GM21576 (cell line): ENCODE measurements around the gene RPS27L.

ENCODE experiments used
- ATAC-seq: cut with Tn5 transposase; IDR thresholded peaks from one replicate; pipeline ENCODE4 v1.9.1; 2021; ENCODE audit warnings: mild to moderate bottlenecking, moderate library complexity; ENCODE audit not compliant: unreplicated experiment

The RPS27L gene

DNA sequence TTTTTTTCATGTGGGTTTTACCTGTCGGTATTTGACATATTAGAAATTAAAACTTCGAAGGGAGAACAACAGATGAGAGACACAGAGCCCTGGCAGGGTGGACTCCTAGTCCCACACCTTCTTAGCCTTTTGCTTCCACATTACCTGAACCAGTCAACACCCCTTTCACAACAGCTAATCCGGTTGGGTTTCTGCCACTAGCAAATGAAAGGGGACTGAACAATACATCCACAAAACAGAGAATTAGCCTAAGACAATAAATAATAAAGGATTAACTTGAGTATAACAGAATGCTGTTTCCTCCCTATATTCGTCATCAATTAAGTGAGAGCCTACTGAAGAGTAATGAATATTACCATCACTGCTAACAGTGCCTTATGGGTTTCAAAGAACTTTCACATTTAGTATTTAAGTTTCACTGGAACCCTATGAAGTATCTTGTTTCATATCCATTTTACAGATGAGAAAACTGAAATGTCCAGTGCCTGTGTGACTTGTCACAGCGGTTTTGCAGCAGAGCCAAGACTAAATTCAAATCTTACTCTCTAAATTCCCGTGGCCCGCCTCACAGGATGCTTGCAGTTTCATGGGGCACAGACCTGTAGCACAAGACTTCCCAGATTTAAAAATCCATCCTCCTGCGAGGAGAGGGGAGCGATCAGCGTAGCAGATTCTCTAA lies 31.1 kb upstream of the RPS27L start:
- no peak for ATAC-seq

DNA sequence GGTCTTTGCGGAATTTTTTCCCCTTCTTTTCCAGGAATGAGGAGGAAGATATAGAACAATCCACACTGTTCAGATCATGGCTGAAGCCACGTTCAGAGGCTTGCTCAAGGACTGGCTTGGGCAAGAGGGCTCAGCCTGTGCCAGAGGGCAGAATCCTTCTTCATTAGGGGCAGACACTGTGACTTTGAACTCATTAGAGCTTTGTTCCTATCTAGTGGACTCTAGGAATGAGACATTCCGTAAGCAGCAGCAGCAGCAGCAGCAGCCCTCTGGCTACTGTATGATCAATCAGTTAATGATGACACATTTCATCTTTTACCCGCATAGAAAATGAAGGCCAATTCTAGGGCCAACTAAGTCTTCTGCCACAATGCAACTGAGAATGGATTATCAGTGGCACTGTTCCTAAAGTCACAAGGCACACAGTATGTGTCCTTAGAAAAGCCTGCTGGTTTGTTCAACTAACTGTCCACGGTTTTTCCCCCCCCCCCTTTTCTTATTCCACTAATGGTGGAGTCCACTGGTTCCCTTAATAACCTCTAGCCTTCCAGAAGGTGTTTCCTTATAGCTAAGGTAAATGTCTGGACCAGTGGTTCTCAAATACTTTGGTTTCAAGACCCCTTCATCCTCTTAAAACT lies 30.4 kb upstream of the RPS27L start:
- ATAC-seq, result no peak

DNA sequence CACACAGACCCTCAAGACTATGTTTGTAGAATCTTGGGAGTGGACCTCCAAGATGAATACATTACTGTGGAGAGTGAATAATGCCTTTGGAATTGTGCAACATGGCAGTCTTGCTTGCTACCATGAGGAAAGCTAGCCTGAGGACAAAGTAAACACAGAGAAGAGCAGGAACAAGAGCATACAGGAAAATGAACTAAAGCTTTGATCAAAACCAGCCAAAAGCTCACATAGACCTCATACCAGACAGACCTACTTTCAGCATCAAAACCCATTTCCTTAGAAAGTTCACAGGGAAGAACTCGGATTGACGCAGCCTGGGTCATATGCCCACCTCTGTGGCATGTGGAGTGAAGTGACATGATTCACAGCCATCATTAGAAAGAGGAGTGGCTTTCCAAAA lies 28.8 kb upstream of the RPS27L start:
- ATAC-seq, result no peak

DNA sequence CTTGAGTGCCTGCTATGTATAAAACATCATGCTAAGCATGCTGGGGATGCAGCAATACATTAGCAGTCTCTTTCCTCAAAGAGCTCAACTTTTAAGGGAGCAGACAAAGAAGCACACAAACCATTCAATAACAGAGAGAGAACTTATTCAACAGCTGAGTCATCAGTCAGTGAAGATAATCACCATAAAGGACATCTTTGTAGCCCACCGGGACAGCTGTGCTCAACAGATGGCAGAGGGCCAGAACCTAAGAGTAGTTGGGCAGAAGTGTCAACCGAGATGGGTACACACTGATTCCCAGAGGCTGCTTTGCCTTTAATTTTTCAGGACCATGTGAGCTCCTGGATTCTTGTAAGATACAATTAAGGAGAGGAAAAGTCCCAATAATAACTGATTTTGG lies 27.9 kb upstream of the RPS27L start:
- no peak for ATAC-seq

DNA sequence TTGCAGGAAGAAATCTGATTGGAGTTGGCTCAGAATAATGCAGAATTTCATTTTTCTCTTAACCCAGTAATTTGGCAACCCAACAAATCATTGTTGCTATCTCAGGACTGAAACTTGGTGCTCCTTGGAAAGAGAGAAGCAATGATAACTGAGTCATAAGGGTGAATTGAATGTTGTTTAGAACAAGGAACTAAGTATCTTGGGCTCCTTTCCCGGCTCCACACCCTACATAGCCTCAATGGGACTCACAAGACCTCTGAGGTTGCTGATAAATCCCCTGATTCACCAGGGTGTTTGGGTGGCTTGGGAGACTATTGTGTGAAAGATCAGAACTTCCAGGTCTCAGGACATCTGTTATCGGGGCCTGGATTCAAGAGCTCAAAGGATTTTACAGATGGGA lies 24.4 kb upstream of the RPS27L start:
- ATAC-seq, result no peak

DNA sequence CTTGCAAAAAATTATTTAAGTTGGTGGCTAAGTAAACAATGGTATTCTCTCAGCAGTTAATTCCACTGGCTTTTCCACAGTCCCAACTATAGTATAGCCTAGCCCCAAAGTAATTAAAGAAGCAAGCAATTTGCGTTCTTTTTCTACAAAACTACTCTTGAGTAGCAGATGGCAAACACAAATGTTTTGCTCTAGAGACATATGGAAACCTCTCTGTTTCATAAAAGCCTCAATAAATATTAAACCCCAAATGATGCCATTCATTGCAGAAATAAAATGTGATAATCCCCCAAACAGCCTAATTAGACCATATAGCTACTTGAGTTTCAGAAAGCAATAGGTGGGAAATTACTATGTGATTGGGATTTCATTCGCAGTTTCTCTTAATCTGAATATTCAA lies 23.5 kb upstream of the RPS27L start:
- no peak for ATAC-seq

DNA sequence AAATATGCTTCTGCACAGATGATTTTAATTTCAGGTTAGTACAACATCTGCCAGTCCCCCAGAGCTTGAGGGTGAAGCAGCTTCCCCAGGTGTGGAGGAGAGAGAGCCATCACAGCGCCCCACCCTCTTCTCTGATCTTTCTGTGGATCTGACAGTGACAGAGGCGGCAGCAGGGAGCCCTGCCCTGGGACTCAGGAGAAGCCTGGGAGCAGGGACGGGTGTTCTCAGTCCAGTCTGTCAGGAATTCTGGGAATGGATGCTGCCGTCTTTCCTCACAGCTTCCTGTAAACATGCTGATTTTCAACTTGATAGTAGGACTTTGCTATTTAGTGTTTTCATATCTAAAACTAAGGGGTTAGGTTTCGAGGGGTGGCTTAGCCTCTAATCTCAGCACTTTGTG lies 20.8 kb upstream of the RPS27L start:
- ATAC-seq, result no peak

DNA sequence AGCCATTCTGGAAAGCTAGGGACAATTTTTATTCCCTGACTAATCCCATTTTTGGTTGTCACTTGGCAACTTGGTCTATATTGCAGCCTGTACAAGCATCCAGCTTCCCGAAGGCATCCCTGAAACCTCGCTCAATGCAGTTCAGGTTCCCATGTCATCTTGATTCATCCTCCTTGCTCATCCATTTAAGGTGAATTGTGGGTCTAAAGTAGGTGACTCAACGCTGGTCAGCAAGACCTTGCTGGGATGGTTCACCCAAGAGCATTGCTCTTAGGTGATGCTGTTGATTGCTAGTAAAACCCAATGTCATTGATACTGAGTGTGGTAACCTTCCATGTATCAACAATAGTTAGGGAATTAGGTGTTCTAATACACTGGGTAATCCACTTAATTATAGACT lies 19.0 kb upstream of the RPS27L start:
- ATAC-seq, result no peak

DNA sequence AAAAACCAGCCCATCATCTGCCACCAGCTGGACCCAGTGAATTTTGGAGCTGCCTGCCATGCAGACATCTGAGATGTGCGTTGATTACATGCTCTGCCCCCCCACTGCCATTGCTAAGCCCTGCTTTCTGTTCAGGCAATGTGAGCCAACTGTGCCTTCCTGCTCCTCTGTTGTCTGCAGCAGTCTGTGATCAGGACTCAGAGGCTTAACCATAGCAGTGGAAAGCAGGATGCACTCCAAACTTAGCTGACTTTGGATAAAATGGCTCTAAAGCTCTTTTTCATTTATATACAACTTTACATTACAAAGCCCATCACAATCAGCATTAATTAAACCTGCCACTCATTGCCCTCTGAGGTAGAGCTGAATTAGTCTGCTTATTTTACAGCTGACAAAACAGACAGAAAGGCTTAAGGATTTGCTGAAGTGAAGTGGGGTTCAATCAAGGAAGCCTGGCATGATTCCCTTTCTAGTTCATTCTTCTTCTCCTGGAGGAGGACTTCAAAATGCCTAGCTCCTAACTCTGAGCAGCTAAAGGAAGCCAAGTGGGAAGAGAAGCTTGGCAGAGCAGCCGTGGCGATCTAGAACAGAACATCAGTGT lies 15.7 kb upstream of the RPS27L start:
- ATAC-seq, result no peak

DNA sequence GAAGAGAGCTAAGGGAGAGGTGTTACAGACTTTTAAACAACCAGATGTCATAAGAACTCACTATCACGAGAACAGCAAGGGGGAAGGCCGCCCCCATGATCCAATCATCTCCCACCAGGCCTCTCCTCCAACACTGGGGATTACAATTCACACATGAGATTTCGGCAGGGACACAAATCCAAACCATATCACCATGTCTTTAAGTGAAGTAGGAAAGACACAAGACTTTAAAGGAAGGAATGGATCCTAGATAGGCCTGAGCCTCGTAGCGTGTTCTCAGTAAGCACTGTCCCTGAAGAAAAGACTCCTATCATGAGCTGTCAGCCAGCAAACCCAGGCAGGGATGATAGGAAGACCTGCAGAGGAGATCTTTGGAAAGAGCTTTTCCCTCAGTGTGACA lies 15.1 kb upstream of the RPS27L start:
- ATAC-seq, result no peak

DNA sequence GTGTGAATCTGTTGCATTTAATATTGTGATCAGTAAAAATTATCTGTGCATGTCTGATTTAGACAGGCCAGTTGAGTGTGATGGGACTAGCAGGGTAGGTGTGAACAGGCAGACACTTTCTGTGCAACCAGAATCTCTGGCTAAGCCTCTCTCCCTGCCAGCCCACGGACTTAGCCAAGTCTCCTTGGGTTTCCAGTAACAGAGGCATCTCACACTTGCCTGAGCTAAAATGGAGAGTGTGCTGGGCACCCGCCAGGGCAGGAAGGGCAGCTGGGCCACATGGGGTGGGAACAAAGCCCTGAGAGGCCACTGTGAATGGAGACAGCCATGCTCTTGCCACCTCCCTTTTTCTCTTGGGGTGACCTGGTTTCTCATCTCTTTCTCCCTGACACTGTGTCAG lies 12.5 kb upstream of the RPS27L start:
- ATAC-seq, result no peak

DNA sequence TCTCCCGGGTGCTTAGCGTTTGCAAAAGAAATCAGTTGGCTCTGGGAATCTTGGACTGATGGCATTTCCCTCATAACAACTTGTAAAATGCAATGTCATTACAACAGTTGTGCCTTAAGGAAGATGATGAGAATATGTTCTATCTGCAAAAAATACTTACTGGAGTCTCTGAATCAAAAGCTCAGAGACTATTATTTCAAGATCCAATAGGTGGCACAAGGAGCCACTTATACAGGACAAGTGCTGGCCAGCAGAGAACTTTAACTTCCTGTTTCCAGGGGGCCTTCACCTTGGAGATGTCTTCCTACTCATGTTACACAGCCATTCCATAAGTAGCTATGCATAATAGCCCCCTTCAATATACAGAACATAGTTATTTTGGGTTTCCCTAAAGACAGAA lies 8.9 kb upstream of the RPS27L start:
- ATAC-seq, result no peak

DNA sequence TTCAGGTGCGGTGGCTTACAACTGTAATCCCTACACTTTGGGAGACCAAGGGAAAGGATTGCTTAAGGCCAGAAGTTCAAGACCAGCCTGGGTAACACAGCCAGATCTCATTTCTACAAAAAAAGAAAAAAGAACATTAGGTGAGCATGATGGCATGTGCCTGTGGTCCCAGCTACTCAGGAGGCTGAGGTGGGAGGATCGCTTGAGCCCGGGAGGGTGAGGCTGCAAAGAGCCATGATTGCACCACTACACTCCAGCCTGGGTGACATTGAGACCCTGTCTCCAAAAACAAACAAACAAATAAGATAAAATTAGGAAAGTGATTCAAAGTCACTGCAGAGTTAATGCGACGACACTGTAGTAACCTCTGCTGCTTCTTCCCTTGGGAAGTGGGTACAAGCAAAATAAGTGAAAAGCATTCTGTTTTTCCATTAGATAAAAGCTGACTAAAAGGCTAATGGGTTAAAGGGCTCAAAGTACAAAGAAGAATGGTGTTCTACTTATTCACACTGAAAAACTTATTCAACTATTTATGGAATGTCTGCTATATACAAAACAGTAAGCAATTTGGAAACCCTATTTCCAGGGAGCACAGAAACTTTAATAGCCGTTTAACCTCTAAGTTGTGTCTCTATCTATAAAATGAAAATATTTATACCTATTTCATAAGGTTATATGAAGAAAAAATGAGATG lies 8.0 kb upstream of the RPS27L start:
- ATAC-seq, result no peak

DNA sequence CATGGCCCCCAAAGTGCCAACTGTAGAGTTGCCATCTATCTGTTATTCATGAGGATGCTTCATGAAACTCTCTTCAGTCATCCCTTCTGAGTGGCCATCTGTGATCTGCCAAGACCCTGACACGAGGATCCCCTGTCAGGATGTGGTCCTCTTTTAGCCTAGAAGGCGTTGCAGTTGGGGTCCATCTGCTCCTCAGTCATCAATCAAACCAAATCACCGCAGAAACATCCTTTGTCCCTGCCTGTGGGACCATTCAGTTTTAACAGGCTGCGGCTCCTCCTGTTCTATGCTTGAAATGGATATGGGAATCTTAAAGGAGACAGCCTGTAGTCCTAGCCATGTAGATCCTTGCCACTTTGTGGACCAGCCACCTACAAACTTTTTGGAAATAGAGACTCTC lies 5.9 kb upstream of the RPS27L start:
- ATAC-seq, result no peak

DNA sequence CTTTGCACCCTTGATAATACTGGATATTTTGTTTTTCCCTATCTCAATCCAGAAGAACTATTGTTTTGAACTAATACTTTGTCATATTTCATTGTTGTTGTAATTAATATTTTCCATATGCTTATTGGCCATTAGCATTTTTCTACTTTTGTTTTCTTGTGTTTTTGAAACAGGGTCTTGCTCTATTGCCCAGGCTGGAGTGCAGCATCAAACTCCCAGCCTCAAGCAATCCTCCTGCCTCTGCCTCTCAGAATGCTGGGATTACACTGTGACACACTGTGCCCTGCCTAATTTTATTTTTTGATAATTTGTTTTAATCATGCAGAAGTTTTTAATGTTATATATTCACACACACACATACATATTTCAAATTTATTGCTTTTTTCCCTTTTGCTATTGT lies 3.4 kb upstream of the RPS27L start:
- ATAC-seq, result no peak

DNA sequence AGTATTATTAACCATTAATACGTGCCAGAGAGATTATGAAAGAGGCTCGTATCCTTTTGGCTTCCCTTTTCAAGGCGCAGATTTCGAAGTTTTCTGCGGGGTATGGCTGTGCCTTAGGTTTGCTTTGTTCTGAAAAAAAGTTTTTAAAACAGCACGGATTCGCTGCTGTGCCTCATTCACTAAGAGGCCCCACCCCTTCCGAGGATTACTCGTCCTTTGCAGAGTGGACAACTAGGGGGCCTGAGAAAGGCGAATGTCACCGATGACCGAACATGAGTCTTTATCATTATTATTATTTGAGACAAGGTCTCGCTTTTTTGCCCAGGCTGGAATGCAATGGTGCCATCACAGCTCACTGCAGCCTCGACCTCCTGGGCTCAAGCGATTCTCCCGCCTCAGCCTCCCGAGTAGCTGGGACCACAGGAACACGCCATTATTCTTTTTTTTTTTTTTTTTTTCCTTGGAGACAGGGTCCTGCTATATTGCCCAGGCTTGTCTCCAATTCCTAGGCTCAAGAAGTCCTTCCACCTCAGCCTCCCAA lies 684 bp upstream of the RPS27L start:
- peak; percentile 17 for ATAC-seq

DNA sequence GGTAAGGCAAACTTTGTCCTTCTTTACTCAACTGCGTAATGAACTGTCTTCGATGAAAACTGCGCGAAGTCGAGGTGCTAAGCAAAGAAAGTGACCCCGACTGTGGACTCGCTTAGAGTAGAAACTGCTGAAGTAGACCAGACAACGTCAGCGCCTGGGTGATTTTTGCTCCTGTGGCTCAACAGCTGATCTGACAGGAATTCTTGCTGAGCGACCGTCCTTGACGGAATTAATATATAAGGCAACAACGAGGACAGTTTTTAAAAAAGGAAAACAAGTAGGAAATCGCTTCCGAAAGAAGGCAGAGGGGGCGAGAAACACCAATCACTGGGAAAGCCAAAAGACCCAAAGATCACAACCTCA lies 541 bp downstream of the RPS27L start:
- ATAC-seq, result no peak

DNA sequence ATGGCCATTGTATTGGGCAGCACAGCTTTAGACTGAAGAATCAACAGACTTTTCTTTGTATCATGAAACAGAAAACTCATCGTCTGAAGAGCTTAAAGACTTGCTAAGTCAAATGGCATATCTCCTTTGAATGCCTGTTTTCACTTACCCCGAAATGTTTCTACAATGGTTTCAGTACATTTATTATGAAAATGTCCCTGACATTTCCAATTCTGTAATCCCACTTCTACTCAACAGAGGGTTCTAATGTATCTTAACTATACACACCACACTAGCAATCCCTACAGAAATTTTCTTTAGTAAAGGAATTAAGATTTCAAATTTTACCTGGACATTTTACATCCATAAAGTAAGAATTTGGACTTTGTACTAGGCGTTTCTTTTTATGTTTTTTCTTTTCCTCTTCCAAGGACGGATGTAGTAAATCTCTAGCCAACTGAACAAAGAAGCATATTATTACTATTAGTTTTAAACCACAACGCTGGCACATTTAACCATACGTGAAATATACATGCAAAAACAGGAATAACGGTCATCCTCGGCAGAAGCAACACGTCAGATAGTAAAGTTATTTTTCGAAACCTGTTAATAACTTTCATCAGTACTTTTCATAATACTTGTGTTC lies 1.1 kb downstream of the RPS27L start:
- ATAC-seq, result no peak

DNA sequence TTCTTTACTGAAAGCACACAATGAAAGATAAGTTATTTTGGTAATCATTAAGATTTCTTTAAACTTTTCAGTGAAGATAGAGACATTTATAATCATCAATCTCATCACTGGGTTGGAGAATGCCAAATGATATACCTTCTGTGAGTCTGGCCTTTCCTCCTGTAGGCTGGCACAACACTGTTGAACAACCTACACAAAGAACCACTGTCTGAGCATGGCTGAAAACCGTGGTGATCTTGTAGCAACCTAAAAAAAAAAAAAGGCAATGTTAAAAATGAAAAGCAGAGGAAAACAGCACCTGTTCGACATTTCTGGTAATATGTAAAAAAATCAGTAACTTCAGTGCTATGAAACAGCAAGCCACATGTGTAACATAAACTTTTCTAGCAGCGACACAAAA lies 1.8 kb downstream of the RPS27L start:
- ATAC-seq, result no peak

DNA sequence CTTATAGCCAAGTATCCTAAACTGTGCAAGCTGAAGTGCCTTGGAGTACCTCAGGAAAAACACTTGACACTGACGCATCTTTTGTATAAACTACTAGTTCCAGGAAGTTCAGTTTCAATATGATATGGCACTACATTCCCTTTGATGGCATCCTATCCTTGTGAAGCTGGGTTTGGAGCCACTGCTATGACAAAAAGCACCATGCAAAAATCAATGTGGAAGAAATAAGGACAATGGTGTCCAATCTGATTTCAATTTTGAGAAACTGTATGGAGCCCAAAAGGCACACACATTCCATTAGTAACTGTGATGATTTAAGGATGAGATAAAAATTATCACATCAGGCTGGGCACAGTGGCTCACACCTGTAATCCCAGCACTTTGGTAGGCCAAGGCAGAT lies 5.6 kb downstream of the RPS27L start:
- ATAC-seq, result no peak

DNA sequence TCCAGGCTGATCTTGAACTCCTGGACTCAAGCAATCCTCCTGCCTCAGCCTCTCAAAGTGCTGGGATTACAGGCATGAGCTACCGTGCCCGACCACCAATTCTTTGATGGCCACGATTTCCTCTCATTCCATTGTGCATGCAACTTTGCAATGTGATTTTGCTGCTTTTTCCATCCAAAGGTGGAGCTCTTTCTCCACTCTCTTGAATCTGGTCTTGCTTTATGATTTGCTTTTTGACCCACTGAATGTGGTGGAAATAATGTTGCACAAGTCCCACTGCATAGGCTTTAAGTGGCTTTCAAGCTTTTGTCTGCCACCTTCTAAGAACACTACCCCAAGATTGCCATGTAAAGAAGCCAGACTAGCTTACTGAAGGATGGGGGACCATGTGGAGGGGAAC lies 10.6 kb downstream of the RPS27L start:
- no peak for ATAC-seq
